GM15510 (cell line): ENCODE results near the gene CADM3.

Experiments used
- POLR2A ChIP-seq: IDR thresholded peaks from 3 replicates; pipeline ENCODE4 v1.6.1; 2011; ENCODE audit warnings: borderline replicate concordance; ENCODE audit not compliant: insufficient read length; ENCODE audit errors: extremely low read depth

CADM3 gene

GRCh38 chr1:159171254-159171687, at the start of gene CADM3:
Gene CADM3, plus strand, starts transcription at chr1:159171615. Its CDS starts 151 bp downstream, at chr1:159171766.
- TF ChIP-seq POLR2A: no peak

- no peak for TF ChIP-seq POLR2A
These were observed 49.3 kb upstream of the CADM3 start for GRCh38 chr1:159122005-159122621.

GRCh38 chr1:159123587-159123986, 47.8 kb upstream of the CADM3 start:
- TF ChIP-seq POLR2A: no peak

GRCh38 chr1:159132271-159132881, 39.0 kb upstream of the CADM3 start:
- no peak for TF ChIP-seq POLR2A

- TF ChIP-seq POLR2A: no peak
These were observed 30.9 kb upstream of the CADM3 start for GRCh38 chr1:159140474-159140873.

GRCh38 chr1:159141584-159142390, 29.6 kb upstream of the CADM3 start:
- TF ChIP-seq POLR2A: no peak

- no peak for TF ChIP-seq POLR2A
These were observed 29.1 kb upstream of the CADM3 start for GRCh38 chr1:159142391-159142663.

- no peak for TF ChIP-seq POLR2A
These were observed 28.5 kb upstream of the CADM3 start for GRCh38 chr1:159142726-159143510.

- no peak for TF ChIP-seq POLR2A
These were observed 26.8 kb upstream of the CADM3 start for GRCh38 chr1:159144571-159144970.

GRCh38 chr1:159146980-159147379, 24.4 kb upstream of the CADM3 start:
- no peak for TF ChIP-seq POLR2A

- TF ChIP-seq POLR2A: no peak
These were observed 19.4 kb upstream of the CADM3 start for GRCh38 chr1:159152031-159152430.

- TF ChIP-seq POLR2A: no peak
These were observed 10.3 kb upstream of the CADM3 start for GRCh38 chr1:159161001-159161718.

GRCh38 chr1:159161719-159162026, 9.7 kb upstream of the CADM3 start:
- no peak for TF ChIP-seq POLR2A

GRCh38 chr1:159162516-159163265, 8.7 kb upstream of the CADM3 start:
- no peak for TF ChIP-seq POLR2A
